Measurements from ENCODE around the gene C6orf118.

The C6orf118 gene

GRCh38 chr6:165308926-165309731 lies at the start of gene C6orf118:
Gene C6orf118, minus strand, starts transcription at chr6:165309605. Its CDS starts 19 bp downstream, at chr6:165309586.
- DNase-seq (ENCODE audit: low read depth), result no peak

DNA sequence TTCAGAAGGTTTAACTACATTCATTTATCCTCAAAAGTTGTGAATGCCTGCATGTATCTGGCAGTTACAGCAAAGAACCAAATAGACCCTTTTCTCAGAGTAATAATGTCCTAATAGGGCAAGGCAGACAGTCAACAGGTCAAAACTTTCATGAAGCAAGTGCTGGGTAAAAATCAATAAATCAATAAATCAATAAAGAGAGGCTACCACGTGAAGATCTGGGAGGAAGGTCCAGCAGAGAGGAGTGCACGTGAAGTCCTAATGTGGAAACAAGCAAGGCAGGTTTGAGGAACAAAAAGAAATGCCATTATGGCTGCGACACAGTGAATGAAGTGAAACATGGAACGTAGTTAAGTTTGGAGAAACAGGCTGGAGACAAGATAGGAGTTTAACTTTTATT lies 36.3 kb upstream of the C6orf118 start:
- DNase-seq (ENCODE audit: low read depth), result no peak

GRCh38 chr6:165340532-165340931 lies 31.1 kb upstream of the C6orf118 start:
- no peak for DNase-seq (ENCODE audit: low read depth)

DNA sequence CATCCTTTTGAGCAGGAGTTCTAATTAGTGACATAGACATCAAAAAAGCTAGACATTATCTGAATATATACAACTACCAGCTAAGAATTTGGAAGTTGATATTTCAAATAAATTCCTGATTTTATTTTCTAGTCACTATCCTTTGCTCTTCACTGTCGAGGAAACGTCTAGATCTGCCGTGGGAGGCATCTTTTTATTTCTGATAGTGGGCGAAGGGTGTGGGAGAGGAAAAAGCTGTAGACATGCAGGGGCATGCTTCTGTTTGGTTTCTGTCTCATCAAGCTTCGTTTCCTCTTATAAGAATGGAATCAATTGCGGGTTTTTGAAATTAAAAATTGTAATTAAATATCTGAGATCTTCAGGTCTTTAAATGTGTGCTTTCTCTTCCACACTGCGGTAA lies 16.2 kb upstream of the C6orf118 start:
- DNase-seq (ENCODE audit: low read depth), result no peak

DNA sequence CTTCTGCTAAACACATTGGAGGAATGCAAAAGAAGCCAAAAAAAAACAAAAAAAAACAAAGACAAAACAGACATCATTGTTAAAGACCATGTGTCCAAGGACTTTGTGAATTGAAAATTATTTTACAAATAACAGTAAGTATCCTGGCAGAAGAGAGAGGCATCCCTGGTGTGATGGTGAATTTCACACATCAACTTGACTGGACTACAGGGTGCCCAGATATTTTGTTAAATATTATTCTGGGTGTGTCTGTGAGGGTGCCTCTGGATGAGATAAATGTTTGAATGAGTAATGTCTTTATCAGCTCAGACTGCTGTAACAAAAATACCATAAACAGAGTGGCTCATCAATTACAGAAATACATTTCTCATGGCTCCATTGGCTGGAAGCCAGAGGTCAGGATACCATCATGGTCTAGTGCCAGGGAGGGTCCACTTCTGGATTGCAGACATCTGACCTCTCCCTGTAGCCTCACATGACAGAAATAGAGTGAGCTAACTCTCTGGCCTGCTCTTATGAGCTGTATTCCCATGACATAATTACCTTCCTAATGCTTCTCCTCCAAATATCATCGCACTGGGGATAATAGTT lies 12.2 kb upstream of the C6orf118 start:
- no peak for DNase-seq (ENCODE audit: low read depth)

DNA sequence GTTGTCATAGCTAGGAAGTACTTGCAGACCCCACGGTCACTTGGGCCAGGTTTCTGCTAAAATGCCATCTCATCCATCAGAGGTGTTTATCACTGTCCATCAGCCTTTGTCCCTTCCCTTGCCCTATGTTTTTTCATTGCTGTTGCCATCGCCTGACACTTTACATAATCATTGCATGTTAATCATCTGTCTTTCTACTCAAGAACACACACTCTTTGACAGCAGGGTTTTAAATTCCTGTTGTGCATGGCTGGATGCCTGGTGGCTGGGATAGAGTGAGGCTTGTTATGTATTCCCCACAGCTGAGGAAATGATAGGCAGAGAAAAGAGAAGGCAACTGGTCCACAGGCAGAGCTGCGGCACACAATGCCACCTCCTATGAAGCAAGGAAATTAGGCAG lies 11.7 kb upstream of the C6orf118 start:
- DNase-seq (ENCODE audit: low read depth), result no peak

DNA sequence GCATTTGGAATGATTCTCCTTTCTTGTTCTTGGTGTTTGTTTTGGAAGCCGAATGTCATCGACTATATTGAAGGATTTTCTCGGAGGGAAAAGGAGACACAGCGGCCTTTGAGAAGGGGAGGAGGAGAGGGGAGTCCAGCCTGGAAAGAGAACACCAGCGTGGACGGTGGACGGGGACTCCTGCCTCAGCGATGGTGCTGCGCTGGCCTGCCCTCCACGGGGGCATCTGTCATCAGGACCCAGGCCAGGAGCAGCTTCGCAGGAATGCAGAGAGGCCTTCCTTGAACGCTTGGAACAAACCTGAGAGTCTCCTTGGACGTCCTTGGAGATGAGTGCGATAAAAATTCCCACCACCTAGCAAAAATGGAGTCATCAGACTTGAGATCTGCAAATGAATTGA lies 8.3 kb upstream of the C6orf118 start:
- DNase-seq (ENCODE audit: low read depth), result no peak

DNA sequence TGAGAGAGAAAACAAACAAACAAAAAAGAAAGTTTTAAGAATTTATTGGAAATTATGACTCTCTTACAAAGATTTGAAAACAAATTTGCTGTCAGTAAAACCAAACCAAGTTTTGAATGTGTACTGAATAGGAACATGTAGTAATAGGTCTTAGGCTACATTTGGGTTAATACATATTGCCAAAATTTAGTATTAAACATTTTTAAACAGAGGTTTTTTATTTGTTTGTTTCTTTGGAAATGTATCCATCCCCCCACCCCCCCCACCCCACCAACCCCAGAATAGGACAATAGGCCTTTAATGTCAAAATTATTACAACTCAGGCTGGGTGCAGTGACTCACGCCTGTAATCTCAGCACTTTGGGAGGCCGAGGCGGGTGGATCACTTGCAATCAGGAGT lies 2.5 kb downstream of the C6orf118 start:
- DNase-seq (ENCODE audit: low read depth), result no peak

DNA sequence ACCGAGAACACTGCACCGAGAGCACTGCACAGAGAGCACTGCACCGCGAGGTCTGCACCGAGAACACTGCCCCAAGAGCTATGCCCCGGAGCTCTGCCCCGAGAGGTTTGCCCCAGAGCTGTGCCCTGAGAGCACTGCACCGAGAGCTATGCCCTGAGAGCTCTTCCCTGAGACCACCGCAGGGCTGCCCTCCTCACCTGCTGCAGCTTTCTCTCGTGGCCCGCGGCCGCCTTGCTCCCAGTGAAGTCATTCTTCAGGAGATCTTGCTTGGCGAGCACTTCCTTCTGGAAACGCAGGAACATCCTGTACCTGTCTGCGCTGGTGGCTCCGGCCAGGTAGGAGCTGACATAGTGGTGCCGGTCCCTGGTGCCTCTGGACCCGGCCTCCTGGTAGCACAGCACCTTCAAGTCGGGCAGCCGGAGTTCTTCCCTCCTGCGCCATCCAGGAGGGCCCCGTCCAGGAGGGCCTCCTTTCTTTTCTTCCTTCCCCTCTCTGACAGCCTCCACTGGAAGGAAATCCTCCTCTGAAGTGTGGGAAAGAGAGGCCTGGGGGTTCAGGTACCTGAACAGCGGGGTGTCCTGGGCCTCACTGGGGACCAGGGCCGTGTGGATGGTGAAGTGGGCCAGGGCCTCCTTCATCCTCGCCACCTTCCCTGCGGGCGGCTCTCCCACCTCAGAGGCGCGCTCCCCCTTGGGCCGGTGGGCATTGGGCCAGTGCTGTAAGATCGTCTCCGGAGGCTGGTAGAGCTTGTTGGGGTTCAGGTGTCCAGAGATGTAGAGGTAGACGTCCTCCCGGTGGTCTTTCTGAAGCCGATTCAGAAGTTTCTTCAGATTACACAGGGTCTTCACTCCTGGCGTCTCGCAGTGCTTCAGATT lies 7.8 kb downstream of the C6orf118 start:
- no peak for DNase-seq (ENCODE audit: low read depth)

DNA sequence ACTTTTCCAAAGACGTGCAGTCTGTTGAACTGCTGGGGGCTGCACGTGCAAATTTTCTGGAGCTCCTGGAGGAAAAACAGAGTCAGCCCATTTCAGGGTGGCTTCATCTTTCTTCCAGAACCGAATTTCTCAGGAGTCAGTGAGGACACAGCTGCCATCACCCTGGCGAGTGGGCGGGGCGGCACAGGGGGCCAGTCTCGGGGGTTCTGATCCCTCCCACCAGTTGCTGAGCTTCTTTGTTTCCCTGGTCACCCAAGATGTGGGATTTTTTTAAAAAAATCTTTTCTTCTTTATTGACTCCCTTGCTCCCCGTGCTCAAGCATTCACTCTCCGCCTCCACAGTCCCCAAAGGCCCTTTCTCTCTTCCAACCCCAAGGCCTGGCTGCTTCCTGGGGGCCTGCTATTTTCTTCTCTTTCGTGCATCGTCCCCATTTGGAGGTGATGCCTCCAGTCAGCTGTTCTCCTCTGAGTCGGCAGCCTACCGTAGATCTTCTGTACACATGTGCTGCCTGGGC lies 8.9 kb downstream of the C6orf118 start:
- no peak for DNase-seq (ENCODE audit: low read depth)

GRCh38 chr6:165298875-165299274 lies 10.5 kb downstream of the C6orf118 start:
- no peak for DNase-seq (ENCODE audit: low read depth)

- no peak for DNase-seq (ENCODE audit: low read depth)
These were observed 11.0 kb downstream of the C6orf118 start for GRCh38 chr6:165298402-165298801.

- no peak for DNase-seq (ENCODE audit: low read depth)
These were observed 16.7 kb downstream of the C6orf118 start for GRCh38 chr6:165292657-165293056.

DNA sequence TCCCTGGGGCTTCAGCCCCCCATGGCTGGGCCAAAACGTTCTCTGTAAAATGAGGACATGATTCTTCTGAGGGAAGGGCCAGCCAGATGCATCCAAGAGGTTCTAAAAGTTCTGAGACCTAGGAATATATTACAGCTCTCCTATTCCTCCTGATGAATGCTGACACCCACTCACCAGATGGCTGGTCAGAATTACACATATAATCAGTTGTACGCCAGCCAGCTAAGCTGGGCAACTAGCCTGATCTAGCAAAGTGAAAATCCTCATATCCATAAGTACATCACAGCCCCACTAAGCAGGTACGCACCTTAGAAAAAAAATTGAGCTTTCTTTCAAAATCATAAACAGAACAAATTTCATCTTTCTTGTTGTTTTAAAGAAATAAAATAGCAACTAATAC lies 34.8 kb downstream of the C6orf118 start:
- DNase-seq (ENCODE audit: low read depth), result no peak

- no peak for DNase-seq (ENCODE audit: low read depth)
These were observed 36.8 kb downstream of the C6orf118 start for GRCh38 chr6:165272585-165272984.

DNA sequence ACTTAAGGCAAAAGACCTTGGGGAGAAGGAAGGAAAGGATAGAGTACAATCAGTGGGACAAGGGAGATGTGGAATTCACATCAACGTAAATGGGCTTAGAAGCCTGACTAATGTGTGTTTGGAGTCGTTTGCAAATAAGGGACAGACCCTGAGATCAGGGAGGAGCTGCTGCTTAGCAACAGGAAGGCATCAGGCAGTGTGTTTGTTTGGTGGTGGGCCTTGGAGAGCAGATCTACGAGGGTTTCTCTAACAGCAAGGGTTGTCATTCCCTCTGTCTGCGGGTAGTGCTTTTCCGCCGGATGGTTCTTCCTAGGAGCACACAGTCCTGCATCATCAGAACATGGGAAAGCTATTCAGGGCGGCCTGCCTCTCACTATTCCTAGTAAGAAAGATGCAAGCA lies 40.4 kb downstream of the C6orf118 start:
- DNase-seq (ENCODE audit: low read depth), result no peak

- no peak for DNase-seq (ENCODE audit: low read depth)
These were observed 42.8 kb downstream of the C6orf118 start for GRCh38 chr6:165266621-165267020.

GRCh38 chr6:165266191-165266590 lies 43.2 kb downstream of the C6orf118 start:
- no peak for DNase-seq (ENCODE audit: low read depth)

- DNase-seq (ENCODE audit: low read depth), result no peak
These were observed 48.9 kb downstream of the C6orf118 start for GRCh38 chr6:165260462-165260861.

GRCh38 chr6:165249808-165250207 lies 59.6 kb downstream of the C6orf118 start:
- DNase-seq (ENCODE audit: low read depth), result no peak

GRCh38 chr6:165245701-165246100 lies 63.7 kb downstream of the C6orf118 start:
- no peak for DNase-seq (ENCODE audit: low read depth)

GRCh38 chr6:165245287-165245686 lies 64.1 kb downstream of the C6orf118 start:
- DNase-seq (ENCODE audit: low read depth), result no peak
